Pons (tissue), 1 donor: ENCODE results near the gene ADCYAP1R1.

ENCODE experiments used
- DNase-seq: peaks from one replicate; pipeline ENCODE4 v3.0.0-alpha.2; 2016; ENCODE audit warnings: low spot score

The ADCYAP1R1 gene

GRCh38 chr7:31087351-31087750, 35.2 kb downstream of the ADCYAP1R1 start:
- DNase-seq, result no peak

GRCh38 chr7:31091924-31092434, 39.9 kb downstream of the ADCYAP1R1 start:
- no peak for DNase-seq

- DNase-seq, result no peak
Measured at GRCh38 chr7:31092606-31093005, 40.5 kb downstream of the ADCYAP1R1 start.

GRCh38 chr7:31093282-31093681, 41.2 kb downstream of the ADCYAP1R1 start:
- DNase-seq, result no peak

- DNase-seq, result no peak
Measured at GRCh38 chr7:31094271-31094670, 42.2 kb downstream of the ADCYAP1R1 start.

GRCh38 chr7:31095286-31096197, 43.4 kb downstream of the ADCYAP1R1 start:
- no peak for DNase-seq

- DNase-seq, result no peak
Measured at GRCh38 chr7:31096198-31096876, 44.2 kb downstream of the ADCYAP1R1 start.

GRCh38 chr7:31096877-31097258, 44.8 kb downstream of the ADCYAP1R1 start:
- no peak for DNase-seq

- no peak for DNase-seq
Measured at GRCh38 chr7:31098642-31099360, 46.7 kb downstream of the ADCYAP1R1 start.

GRCh38 chr7:31099451-31100444, 47.6 kb downstream of the ADCYAP1R1 start:
- DNase-seq, result no peak

GRCh38 chr7:31100445-31100844, 48.3 kb downstream of the ADCYAP1R1 start:
- no peak for DNase-seq

GRCh38 chr7:31100871-31101270, 48.8 kb downstream of the ADCYAP1R1 start:
- no peak for DNase-seq

GRCh38 chr7:31101544-31101943, 49.4 kb downstream of the ADCYAP1R1 start:
- no peak for DNase-seq

GRCh38 chr7:31102151-31102972, 50.3 kb downstream of the ADCYAP1R1 start:
- DNase-seq, result no peak

GRCh38 chr7:31102973-31103850, 51.1 kb downstream of the ADCYAP1R1 start:
- no peak for DNase-seq

- no peak for DNase-seq
Measured at GRCh38 chr7:31104361-31105255, 52.5 kb downstream of the ADCYAP1R1 start.

GRCh38 chr7:31105256-31105950, 53.3 kb downstream of the ADCYAP1R1 start:
- no peak for DNase-seq
